Activated CD8-positive, alpha-beta memory T cell treated with anti-CD3 and anti-CD28 coated beads, Interleukin-2, amount 50 U/mL, for 1 hour (primary cell): ENCODE results near the gene MAGOHB.
"Not testable (repeated sequence)": the region's sequence is repeated elsewhere in the genome, so short reads cannot be mapped to it uniquely, and the experiment has no call there.

ENCODE experiments used
- DNase-seq: peaks from one replicate; pipeline ENCODE4 v3.0.0-alpha.2; 2020; ENCODE audit errors: extremely low read depth

MAGOHB gene

DNA sequence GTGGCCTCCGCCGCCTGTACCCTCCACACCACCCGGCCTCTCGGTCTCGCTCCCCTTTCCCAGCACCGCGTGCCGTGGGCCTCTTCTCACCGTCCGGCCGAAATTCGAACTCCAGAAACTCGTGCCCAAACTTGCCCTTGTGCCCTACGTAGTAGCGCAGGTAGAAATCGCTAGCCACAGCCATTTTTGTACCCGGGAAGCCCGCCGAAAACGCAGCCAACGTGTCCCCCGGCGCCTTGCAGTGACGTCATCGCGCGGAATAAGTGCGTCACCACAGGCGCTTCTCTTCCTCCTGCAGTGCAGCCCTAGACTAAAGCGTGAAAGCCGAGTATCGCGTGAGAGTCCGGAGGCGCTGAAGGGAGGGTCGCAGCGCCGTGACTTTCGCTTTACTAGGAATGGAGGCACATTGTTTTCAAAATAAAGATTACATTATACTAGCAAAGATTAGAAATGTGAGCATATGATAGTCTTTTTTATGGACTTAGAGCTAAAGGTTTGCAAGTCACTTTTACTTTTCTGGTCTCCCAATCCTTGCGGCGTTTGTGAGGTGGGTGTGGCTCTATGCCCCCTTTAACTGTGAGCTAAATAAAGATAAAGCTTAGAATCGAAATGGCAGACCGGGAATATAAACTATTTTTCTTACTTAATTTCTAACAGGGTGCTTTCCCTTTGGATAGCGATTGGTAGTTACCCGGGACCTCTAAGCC is at the start of gene MAGOHB:
Gene MAGOHB (minus strand): TSS at position 261 of the 707 bp plus-strand sequence. CDS start 77 bp downstream, at position 184.
- peak; percentile 94 for DNase-seq

DNA sequence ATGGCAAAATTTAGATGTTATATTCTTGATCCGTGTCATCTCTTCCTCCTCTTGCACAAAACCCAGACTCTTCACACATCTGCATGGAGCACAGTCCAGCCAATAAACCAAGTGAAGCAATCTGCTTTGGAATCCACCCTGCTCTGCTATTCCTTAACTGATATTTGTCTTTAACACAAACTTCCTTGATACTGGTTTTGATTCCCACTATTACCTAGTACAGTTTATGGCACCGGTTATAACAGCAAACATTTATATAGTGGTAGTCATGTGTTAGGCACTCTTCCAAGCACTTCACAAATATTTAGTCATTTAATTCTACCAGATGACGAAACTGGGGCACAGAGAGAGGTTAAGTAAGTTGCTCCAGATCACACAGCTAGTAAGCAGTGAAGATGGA is 47.9 kb upstream of the MAGOHB start:
- no peak for DNase-seq

DNA sequence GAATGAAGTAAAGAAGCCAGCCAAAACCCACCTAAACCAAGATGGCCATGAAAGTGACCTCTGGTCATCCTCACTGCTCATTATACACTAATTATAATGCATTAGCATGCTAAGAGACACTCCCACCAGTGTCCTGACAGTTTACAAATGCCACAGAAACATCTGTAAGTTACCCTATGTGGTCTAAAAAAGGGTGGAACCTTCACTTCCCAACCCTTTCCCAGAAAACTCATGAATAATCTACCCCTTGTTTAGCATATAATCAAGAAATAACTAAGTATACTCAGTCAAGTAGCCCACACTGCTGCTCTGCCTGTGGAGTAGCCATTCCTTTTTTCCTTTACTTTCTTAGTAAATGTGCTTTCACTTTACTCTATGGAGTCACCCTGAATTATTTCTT is 40.6 kb upstream of the MAGOHB start:
- DNase-seq, result no peak

DNA sequence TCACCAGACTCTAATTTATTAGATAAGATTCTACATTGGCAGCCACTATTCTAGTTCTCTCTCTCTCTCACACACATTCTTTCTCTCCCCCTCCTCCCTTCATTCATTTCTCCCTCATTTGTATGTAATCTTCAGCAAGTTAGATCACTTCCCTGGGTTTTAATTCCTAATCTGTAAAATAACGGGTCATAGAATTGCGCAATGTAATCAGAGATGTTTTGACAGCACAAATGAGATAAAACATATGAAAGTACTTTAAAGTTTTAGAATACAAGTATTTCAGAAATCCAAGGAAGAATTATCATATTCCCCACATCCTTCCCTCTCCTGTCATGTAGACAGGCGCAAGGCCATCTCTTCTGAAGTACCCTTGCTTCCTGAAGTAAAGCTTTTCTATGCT is 38.8 kb upstream of the MAGOHB start:
- DNase-seq, result no peak

DNA sequence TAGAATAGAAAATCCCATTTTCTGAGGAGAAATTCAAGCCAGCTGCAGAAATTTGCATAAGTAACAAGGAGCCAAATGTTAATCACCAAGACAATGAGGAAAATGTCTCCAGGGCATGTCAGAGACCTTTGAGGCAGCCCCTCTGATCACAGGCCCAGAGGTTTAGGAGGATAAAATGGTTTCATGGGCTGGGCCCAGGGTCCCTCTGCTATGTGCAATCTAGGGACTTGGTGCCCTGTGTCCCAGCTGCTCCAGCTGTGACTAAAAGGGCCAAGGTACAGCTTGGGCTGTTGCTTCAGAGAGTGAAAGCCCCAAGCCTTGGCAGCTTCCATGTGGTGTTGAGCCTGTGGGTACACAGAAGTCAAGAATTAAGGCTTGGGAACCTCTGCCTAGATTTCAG is 33.2 kb upstream of the MAGOHB start:
- not testable (repeated sequence) for DNase-seq

DNA sequence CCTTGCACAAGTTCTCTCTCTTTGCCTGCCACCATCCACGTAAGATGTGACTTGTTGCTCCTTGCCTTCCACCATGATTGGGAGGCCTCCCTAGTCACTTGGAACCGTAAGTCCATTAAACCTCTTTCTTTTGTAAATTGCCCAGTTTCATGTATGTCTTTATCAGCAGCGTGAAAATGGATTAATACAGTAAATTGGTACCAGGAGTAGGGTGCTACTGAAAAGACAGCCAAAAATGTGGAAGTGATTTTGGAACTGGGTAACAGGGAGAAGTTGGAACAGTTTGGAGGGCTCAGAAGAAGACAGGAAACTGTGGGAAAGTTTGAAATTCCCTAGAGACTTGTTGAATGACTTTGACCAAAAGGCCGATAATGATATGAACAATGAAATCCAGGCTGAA is 32.5 kb upstream of the MAGOHB start:
- no peak for DNase-seq

DNA sequence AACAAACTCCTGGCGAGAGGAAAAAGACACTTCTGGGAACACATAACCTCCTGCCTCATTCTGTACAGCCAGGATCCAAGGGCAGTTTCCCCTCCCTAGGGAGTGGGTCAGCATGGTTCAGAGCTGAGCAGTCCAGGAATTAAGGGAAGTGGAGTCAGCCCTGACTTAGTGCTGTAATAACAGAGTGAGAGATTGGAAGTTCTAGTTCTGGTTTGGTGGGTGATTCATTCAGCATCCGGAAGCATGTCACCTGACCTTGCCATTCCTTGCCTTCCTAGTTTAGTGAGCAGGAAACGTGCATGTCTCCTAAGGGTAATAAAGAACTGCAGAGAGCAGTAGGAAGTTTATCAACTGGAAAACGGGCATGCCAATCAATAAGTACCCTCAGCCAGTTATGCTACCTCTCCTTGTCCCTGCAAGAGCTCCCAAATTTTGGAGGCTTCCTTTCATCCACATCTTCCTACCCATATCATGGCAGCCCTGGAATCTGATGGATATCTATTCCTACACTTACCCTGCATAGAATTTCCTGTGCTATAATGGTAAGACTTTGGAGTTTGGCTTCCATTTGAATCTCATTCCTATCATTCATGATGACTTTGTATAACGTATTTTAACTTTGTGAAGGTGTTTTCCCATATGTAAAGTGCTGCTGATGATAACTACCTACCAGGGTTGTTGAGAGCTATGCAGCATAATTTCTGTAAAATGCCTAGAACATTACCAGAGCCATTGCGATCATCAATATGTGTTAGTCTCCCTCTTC is 28.5 kb upstream of the MAGOHB start:
- DNase-seq, result no peak

DNA sequence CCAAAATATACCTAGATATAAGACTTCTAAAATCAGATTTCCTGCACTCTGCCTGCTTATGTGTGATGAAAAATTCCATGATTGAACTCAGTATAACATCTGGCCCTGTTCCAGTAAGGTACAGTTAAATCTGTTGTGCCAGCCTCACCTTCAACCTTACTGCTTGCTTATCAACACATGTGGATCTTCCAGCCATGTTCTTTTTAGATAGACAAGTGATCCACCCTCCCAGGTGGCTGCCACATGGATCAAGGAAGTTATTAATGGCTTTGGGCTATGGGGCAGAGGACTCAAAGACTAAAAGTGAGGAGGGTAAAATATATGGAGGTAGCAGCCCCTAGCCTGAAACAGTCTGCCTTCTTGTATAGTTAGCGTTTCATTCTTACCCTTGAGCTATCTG is 25.3 kb upstream of the MAGOHB start:
- no peak for DNase-seq

DNA sequence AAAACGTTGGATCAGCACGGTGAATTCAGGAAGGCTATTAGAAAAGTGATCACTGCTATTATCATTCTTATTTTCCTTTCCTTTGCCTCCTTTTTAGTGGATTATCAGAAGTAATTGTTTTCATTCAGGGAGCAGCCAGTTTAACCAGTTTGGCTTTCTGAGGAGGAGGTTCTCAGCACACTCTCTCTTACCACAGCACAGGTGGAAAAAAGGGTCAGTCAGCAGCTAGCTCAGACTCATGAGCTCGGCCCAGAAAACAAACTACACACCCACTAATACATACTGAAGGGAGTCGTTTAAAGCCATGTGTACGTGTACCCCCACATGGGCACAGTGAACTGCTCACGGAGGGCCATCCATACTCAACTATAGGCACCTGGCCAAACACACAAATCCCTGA is 23.2 kb upstream of the MAGOHB start:
- no peak for DNase-seq

DNA sequence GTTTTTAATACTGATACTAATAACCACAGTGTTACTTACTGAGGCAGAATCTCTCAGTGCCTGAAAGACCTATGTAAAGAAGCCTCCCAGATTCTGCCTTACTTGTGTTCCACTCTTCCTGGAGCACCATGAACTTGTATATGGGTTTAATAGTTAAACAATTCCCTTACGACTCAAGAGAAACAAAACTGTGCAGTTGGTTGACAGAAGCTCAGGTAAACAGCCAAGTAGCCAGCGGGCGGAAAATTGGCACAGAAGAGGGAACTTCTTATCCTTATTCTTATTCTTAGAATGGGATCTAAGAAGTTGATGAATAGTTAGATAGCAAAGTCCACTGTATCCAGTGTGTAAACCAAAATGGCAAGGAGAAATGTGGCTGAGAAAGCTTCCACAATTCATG is 22.7 kb upstream of the MAGOHB start:
- DNase-seq, result no peak

DNA sequence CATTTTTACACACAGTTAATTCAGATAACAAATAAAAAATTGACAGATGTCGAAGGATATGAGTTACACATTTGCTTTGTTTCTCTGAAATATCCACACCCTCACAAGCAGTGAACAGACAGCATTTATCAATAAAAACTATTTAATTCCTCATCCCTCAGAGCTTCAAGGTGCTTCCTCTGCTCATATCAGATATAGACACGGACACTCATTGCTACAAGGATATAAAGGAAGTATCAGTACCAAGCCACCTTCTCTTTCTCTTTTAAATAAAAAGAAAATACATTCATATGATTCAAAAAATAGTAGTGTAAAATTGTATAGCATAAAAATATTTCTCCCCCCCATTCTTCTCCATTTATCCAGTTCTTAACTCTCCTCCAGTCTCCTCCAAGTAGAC is 21.9 kb upstream of the MAGOHB start:
- no peak for DNase-seq

DNA sequence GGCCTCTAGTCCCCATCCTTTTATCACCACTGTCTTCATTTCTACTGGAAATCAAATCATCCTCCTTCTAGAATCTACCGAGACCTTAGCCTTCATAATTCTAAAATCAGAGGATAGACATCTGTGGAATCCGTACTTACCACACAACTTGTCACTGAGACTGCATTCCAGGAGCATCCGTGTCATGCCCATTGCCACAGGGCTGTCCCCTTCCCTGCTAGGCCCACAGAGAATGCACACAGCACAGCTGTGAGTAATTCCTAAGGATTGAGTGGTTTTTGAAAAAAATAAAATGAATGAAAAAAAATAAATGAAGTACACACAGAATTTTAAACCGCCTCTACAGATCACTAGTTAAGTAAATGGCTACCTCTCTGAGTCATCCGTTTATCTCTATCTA is 21.0 kb upstream of the MAGOHB start:
- no peak for DNase-seq

DNA sequence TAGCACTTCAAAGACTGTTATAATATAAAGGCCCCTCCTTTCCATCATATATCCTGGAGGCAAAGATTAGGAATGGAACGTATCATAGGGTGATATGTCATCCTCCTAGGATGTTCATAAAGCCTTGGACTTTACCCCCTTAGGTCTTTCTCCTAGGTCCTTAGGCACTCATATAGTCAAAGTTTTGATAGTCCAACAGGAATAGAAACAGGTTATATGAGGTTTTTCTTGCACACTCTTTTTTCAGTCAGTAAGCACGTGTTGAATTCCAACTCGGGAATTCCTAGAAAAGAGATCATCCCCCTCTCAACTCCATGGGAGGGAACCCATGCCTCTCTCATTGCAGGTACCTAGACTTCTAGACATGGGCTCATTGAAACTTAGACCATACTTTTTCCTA is 20.1 kb upstream of the MAGOHB start:
- DNase-seq, result no peak

DNA sequence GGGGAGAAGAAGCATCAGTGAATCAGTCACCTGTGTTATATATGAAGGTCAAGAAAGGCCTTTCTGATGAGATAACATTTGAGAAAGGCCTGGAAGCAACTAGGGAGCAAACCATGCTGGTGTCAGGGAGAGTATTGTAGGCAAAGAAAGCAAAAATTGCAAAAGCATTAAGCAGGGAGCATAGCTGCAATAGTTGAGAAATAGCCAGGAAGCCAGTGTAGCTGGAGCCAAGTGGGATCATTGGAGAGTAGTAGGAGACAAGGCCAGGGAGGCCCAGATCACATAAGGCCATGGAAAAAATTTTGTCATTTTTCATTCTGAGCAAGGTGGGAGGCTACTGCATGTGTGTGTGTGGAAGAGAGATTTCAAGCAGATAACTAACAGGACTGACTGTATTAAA is 18.8 kb upstream of the MAGOHB start:
- DNase-seq, result no peak

DNA sequence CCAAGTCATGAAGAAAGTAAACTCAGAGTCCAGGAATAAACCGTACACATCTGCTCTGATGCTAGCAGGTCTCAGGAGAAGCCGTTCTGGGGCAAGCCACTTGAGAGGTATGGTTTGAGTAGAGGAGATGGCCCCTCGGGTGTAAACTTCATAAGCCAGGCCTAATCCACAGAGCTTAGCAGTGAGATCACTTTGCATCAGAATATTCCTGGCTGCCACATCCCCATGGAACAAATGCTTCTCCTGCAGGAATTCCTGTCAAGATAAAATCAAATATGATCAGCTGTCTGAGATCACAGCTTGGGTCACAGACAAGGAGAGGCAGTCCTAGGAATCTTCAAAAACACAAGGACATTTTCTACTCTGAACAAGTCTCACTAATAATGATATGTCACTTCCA is 11.2 kb upstream of the MAGOHB start:
- DNase-seq, result no peak

DNA sequence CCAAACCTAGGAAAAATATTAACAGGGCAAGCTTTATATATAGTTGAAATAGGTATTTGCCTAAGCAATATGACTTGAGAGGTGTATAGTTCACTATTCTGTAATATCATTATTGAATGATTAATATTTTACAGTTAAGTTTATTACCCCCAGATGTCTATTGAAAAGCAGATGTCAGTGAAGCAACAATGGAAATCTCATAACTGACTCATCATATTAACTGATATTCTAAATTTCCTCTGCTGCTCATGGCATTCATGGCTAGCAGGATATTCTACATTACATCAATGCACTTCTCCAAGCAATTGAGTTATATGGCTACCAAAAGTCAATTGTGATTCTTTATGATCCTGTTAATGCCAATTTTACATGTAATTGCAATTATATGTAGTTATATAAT is 9.7 kb upstream of the MAGOHB start:
- no peak for DNase-seq

DNA sequence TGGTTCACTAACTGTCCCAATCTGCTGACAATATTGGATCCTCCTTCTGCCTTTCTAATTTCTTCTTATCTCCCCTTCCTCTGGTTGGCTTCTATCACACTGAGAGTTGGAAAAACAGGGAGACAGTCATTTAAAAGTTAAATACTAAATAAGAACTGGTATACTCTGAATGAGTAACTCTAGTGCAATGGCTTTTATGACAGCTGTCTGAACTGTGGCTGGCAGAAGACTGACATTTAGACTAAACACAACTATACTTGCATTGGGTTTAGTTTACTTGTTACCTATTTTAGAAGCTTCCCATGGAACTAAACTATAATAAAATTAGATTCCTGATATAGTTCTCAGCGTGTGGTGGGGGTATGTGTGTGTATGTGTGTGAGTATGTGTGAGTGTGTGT is 7.9 kb upstream of the MAGOHB start:
- DNase-seq, result no peak

DNA sequence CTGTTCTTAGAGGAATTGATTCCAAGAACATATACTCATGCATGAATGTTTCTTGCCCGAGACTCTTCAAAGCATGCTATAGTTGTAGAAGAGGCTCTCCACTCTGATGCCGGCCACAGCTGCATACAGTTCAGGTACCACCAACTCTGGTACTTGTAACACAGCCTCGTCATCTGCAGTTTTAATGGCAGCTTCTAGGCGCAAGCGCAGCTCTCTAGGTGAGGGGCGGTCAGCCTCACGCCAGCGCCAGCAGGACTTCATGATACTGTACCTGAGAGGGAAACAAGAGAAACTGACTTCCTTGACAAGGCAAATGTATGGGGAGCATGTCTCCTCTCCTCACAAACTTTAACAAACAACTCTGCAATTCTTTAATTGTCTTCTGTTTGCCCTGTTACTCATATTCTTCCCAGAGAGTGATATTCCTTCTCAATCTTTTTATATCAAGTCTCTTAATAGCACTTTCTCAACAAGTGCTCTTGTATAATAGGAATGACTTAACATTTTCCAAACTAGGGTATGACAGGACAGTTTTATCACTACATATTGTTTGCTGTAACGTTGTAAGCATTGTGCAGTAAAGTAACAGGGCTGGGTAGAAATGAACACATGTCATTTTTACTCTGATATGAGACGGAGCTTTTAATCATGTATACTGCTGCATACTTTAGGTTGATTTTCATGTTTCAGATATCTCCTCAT is 6.8 kb upstream of the MAGOHB start:
- DNase-seq, result no peak

DNA sequence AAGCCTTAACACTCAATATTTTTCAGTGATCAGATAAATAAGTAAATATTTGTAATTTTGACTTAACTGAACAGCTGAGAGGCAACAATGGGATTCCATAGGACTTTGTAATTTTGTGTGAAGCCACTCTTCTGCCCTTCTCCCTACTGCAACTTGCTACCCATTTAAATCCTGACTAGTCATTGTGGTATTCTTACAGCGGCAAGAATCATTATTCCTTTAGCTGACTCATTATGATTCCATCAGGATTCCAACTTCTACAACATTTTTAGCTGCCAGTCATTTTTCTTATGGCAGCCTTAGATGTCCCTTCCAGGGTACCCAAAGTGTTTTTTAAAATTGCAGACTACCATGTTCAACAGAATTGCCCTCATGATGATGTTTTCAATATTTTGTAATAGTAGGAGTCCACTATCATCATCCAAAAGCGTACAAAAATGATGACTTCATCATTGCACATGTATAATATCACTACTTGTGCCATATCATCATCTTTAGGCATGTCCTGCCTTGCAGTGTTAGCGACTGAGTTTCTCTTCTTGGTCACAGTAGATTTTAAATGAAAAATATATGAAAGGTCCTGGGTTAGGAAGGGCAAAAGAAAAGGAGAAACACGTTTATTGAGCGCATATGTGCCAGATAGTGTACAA is 5.1 kb upstream of the MAGOHB start:
- DNase-seq, result no peak

DNA sequence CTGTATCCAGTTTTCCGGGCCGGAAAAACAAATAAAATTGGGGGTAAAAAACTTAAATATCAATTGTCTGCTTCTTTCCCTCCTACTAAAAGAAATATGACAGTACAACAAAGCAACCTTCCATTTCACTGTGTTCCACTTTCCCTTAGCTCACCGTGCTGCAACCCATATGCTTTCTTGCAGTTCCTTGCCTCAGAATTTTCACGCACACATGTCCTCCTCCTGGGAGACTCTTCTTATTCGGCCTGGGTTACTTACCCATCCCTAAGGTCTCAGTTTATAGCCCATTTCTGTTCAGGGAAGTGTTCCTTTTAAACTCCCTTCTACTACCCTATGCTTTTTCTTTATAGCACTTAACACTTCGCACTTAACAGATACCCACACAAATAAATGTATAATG is 4.5 kb upstream of the MAGOHB start:
- DNase-seq, result no peak

DNA sequence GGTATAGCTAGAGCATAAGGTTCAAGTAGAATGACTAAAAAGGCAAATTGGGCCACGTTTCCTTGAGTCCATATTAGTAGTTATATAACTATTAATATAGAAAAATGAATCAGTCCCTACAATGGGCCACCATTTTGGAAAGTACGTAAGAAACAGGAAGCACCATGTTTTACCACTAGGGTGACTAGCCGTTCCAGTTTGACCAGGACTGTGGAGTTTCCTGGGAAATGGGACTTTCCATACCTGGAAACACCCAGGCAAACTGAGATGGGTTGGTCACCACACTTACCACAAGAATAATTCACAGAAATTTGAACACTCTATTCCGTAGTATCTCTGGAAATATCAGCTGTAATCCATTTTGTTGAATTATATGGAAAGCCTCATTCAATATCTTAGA is 2.1 kb upstream of the MAGOHB start:
- DNase-seq, result no peak

DNA sequence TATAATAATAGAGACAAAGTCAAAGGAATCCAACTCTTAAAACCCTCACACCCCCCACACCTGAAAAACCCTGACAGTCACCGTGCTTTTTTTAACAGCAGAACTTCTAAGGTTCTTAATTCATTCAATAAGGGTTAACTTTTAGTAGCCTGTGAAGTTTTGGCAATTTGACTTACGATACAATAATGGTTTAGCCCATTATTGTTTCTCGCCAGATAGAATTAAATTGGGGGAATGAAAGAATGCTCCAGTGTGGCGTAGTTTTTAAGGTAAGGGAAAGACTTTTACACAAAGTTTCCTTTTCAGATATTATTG is 604 bp upstream of the MAGOHB start:
- no peak for DNase-seq

DNA sequence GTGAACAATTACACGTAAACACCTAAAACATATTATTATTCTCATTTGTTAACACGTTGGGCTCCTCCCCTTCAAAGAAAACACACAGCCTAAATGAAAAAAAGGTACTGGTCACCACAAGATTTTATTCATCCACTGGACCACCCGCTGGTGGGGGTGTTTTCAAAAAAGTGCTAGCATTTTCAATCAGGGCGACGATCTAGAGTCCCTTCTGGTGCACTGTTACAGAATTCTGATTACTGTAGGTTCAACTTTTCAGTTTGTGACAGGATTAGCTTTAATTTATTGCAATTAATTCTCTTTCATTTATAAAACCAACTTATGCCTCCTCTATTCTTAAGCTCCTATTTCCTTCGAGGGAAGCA is 443 bp downstream of the MAGOHB start:
- DNase-seq, result no peak
